DMS79 treated with DMSO at 0.1 percent for 48 hours (cell line): ENCODE results near the gene HEPHL1.
"Not testable (repeated sequence)": the region's sequence is repeated elsewhere in the genome, so short reads cannot be mapped to it uniquely, and the experiment has no call there.

Source experiments
- DNase-seq: peaks from one replicate; lab custom pipeline; 2025; lab: John Stamatoyannopoulos, UW

The HEPHL1 gene, protein sequence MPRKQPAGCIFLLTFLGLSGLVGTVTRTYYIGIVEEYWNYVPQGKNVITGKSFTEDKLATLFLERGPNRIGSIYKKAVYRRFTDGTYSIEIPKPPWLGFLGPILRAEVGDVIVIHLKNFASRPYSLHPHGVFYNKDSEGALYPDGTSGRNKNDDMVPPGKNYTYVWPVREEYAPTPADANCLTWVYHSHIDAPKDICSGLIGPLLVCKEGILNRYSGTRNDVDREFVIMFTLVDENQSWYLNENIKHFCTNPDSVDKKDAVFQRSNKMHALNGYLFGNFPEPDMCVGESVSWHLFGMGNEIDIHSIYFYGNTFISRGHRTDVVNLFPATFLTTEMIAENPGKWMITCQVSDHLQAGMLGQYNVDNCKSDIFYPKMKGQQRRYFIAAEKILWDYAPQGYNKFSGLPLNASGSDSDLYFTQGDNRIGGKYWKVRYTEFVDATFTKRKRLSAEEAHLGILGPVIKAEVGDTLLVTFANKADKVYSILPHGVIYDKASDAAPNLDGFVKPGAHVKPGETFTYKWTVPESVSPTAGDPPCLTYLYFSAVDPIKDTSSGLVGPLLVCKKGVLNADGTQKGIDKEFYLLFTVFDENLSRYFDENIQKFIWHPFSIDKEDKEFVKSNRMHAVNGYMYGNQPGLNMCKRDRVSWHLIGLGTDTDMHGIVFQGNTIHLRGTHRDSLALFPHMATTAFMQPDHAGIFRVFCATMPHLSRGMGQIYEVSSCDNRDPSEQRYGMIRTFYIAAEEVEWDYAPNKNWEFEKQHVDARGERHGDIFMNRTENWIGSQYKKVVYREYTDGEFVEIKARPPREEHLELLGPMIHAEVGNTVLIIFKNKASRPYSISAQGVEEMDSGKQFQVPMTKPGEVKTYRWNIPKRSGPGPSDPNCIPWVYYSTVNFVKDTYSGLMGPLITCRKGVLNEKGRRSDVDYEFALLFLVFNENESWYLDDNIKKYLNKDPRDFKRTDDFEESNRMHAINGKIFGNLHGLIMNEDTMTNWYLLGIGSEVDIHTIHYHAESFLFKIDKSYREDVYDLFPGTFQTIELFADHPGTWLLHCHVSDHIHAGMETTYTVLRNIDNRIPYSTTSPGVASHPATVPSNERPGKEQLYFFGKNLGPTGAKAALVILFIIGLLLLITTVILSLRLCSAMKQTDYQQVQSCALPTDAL

GRCh38 chr11:94020777-94021481 lies at the start of gene HEPHL1:
Gene HEPHL1, plus strand, starts transcription at chr11:94021354. Its CDS starts 15 bp downstream, at chr11:94021369.
- no peak for DNase-seq

GRCh38 chr11:93972790-93973189 lies 48.4 kb upstream of the HEPHL1 start:
- DNase-seq: no peak

DNA sequence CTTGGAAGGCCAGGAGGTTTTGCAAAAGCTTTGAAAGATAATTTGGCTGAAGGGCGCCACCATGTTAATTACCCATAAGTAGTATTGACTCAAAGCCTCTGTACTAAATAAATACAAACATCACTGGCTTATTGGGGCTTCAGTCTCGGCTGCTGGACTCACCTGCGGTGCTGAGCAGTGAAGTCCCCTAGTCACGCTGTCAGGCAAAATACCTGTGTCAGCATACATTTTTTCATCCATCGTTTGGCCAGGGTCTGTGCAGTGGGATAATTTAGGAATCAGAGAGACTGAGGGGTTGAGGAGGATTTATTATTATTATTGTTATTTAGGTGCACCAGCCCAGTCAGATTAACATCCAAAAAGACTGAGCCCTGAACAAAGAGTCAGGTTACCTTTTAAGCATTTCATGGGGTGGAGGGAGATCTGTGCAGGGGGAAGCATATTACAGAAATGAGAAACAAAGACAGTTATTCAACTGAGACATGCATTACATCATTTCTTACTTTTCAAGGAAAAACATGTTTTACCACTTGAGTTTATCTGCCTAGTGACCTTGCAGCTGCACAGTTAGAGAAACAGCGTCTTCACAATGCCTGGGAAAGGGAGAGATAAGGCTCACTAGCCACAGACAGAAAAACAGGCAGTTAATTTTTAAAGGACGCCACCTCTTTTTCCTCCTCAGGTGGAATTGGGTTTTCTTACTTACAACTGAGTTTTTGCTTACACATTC lies 47.7 kb upstream of the HEPHL1 start:
- not testable (repeated sequence) for DNase-seq

DNA sequence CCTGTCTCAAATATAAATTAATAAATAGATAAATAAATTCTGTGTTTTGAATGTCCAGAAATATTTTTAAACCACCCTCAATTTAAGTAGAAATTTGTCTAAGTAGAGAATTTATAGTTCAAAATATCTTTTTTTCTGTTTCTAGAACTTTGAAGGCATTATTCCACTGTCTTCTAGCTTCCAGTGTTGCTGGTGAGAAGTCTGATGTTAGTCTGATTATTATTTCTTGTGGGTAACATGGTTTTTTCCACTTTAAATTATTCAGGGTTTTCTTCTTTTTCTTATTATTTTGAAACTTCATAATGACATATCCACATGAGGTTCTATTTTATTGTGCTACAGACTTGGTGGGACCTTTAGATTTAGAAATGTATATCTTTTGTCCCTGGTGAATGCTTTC lies 46.4 kb upstream of the HEPHL1 start:
- DNase-seq: no peak

GRCh38 chr11:93976577-93977254 lies 44.4 kb upstream of the HEPHL1 start:
- DNase-seq: not testable (repeated sequence)

DNA sequence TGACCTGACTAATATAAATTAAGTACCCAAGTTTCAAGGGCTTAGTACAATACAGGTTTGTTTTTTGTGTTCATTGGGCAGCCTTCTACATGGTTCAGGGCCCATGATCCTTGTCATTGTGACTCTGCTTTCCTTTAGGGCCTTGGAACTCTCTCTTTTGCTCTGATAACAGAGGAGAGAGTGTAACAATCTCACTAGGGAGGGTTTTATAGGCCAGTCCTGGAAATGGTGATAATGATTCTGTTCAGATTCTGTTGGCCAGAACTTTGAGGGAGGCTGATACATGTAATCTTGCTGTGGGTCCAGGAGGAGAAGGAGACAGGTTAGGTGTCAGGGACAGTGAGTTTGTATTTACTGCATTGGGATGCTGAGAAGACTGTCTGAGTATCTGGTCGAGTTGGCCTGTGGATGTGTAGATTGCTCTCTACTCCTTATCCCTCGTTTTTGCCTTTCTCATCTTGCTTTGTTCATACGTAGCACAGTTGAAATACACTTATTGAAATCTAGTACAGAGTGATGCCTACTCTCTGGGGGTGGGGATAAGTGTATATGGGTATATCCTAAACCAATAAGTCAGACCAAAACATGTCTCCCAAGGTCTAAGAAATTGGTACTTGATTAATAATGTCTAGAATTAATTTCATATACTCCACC lies 37.5 kb upstream of the HEPHL1 start:
- no peak for DNase-seq

GRCh38 chr11:93984196-93984567 lies 37.0 kb upstream of the HEPHL1 start:
- no peak for DNase-seq

- DNase-seq: no peak
These were observed 36.2 kb upstream of the HEPHL1 start for GRCh38 chr11:93984936-93985335.

GRCh38 chr11:93986716-93987115 lies 34.4 kb upstream of the HEPHL1 start:
- DNase-seq: peak; percentile 97

DNA sequence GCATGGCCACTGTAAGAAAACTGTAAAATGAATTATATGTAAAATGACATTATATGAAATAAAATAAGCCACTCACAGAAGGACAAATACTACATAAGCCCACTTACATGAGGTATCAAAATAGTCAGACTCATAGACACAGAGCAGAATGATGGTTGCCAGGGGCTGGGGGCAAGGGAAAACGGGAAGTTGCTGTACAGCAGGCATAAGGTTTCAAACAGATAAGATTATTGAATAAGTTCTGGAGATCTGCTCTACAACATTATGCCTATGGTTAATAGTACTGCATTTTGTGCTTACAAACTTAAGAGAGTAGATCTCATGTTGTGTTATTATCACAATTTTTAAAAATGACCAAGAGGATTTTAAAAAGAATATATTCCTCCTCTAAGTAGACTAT lies 32.7 kb upstream of the HEPHL1 start:
- DNase-seq: no peak

GRCh38 chr11:93988912-93989311 lies 32.2 kb upstream of the HEPHL1 start:
- no peak for DNase-seq

GRCh38 chr11:93993747-93994146 lies 27.4 kb upstream of the HEPHL1 start:
- no peak for DNase-seq

- DNase-seq: no peak
These were observed 23.4 kb upstream of the HEPHL1 start for GRCh38 chr11:93997741-93998140.

- no peak for DNase-seq
These were observed 20.5 kb upstream of the HEPHL1 start for GRCh38 chr11:94000659-94001058.

DNA sequence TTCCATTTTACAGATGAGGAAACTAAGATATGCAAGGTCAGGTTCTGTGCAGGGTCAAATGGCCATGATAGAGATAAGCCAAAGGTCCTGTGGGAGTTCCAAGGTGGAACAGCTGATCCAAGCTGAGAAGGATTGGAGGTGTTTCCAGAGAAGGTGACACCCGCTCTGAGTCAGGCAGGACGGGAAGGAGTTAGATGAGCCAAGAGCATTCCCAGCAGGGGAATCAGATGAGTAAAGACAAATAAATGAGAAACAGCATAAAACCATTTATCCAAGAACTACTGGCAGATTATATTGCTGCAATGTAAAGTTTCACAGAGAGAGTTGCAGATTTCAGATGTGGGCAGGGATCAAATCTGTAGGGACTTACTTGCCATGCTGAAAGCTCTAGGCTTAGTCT lies 18.9 kb upstream of the HEPHL1 start:
- DNase-seq: no peak

- no peak for DNase-seq
These were observed 13.7 kb upstream of the HEPHL1 start for GRCh38 chr11:94007426-94007825.

DNA sequence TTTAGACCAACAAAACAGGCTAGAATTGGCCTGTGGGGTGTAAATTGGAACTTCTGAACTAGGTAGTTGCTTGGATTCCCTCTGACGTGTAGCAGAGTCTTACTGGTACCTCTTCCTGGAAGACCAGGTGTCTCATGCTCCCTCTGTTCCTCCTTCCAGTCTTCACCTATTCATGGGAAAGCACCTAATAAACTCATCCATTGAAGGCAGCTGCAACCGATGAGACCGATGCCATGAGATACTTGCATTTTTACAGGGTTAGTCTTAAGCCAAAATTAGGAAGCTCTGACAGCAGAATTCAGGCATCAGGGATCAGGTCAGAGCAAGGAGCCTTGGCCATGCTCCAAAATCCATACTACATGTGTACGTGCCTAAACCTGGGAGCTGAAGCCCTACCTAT lies 13.2 kb upstream of the HEPHL1 start:
- no peak for DNase-seq

GRCh38 chr11:94010136-94010535 lies 11.0 kb upstream of the HEPHL1 start:
- DNase-seq: no peak

DNA sequence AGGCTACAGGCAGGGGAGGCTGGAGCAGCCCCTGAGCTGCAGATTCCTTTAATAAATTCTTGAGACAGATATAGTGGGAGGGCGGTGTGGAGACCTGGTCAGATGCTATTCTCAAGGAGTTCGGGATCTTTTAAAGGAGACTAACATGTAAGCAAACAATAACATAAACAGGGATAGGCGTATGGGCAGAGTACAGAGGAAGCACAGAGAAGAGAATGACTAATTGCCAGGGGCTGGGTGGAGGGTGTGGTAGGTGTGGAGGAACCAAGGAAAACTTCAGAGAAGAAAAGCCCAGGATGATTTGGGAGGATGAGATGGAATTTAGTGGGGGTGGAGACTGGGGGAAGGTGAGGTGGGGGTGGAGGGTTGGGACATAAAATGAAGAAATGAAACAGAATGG lies 9.7 kb upstream of the HEPHL1 start:
- DNase-seq: no peak

DNA sequence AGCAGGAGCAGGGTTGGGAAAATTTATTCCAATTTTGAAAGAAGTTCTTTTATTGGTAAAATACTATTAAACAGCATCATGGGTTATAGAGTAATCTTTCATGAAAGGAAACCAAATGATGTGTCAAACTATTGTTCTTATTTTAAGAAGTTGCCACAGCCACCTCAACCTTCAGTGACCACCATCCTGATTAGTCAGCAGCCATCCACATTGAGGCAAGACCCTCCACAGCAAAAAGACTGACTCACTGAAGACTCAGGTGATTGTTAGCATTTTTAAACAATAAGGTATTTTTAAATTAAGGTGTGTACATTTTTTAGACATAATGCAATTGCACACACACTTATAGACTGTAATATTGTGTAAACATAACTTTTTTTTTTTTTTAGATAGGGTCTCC lies 3.7 kb upstream of the HEPHL1 start:
- DNase-seq: no peak
